ENCODE data around the gene ATP8B3. TPM values are rescaled to one million over a fixed set of nuclear protein-coding genes. Genes with fewer than 3 reads are reported as not detected.
A peak's percentile ranks its signal among the peaks of the same experiment; 100 is the strongest.

The ATP8B3 gene
- total and polyA plus RNA-seq, 9 of the 15 experiments (the other 6 are each of a cell fraction or from before 2014, with no cell fraction given), result 1.2 to 12.3 (median 3.8) TPM

GRCh38 chr19:1811472-1811894 is 593 bp downstream of the ATP8B3 start (continued):
- TF ChIP-seq HMBOX1 (IDR thresholded peaks at IDR 0.05) (no peak), ESRRB (CRISPR knock-in tag; IDR thresholded peaks at IDR 0.05; ENCODE audit: borderline replicate concordance) (no peak), ZNF398 (CRISPR knock-in tag; IDR thresholded peaks at IDR 0.05) (no peak), ZNF316 (IDR thresholded peaks at IDR 0.05) (peak; percentile 30; the same call in 1 of the 2 replicates), ILF3 (IDR thresholded peaks at IDR 0.05; ENCODE audit: borderline replicate concordance) (no peak), HDGF (IDR thresholded peaks at IDR 0.05) (no peak), DPF2 (IDR thresholded peaks at IDR 0.05) (peak; percentile 88), SRSF3 (IDR thresholded peaks at IDR 0.05; ENCODE audit: insufficient read depth, low read length) (no peak), ZNF165 (CRISPR knock-in tag; IDR thresholded peaks at IDR 0.05; ENCODE audit: borderline replicate concordance) (no peak), KAT2B (IDR thresholded peaks at IDR 0.05; ENCODE audit: low read depth, low read length) (no peak), NFE2 (IDR thresholded peaks at IDR 0.05; ENCODE audit: low read depth) (peak; percentile 66), ZNF395 (CRISPR knock-in tag; IDR thresholded peaks at IDR 0.05) (no peak), IRF2 (CRISPR knock-in tag; IDR thresholded peaks at IDR 0.05) (no peak), RFX7 (CRISPR knock-in tag; IDR thresholded peaks at IDR 0.05) (no peak), HDAC1 (IDR thresholded peaks at IDR 0.05) (peak in 1 of 2 experiments; percentile 11; a peak in 1 of 4 replicates), SNIP1 (IDR thresholded peaks at IDR 0.05; ENCODE audit: low read depth) (no peak), PCBP1 (IDR thresholded peaks at IDR 0.05; ENCODE audit: low read depth, low read length, poor library complexity, severe bottlenecking) (peak; percentile 26), NFIC (IDR thresholded peaks at IDR 0.05) (peak; percentile 100), SP2 (IDR thresholded peaks at IDR 0.05; ENCODE audit: extremely low read depth, low read depth, low read length, poor library complexity, severe bottlenecking) (no peak), MTF1 (CRISPR knock-in tag; IDR thresholded peaks at IDR 0.05; ENCODE audit: borderline replicate concordance) (no peak), CREM (IDR thresholded peaks at IDR 0.05; ENCODE audit: low read depth) (no peak), SMARCA4 (IDR thresholded peaks at IDR 0.05) (peak; percentile 77)
- TF ChIP-seq, protein P1, sequence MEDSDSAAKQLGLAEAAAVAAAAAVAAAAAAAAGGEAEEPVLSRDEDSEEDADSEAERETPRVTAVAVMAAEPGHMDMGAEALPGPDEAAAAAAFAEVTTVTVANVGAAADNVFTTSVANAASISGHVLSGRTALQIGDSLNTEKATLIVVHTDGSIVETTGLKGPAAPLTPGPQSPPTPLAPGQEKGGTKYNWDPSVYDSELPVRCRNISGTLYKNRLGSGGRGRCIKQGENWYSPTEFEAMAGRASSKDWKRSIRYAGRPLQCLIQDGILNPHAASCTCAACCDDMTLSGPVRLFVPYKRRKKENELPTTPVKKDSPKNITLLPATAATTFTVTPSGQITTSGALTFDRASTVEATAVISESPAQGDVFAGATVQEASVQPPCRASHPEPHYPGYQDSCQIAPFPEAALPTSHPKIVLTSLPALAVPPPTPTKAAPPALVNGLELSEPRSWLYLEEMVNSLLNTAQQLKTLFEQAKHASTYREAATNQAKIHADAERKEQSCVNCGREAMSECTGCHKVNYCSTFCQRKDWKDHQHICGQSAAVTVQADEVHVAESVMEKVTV (CRISPR knock-in tag; IDR thresholded peaks at IDR 0.05), result no peak
